SK-N-SH treated with all-trans-retinoic acid at 6 μM for 48 hours (cell line): ENCODE measurements around the gene KLK4.

Experiments used
- BACH2 ChIP-seq: fragments of 250-450 bp; sonication (Bioruptor Pico); IDR thresholded peaks from 2 replicates; pipeline ENCODE4 v1.9.0; 2021; ENCODE audit warnings: mild to moderate bottlenecking, borderline replicate concordance
- TCF4 ChIP-seq: fragments of 250-450 bp; sonication (Bioruptor Pico); IDR thresholded peaks from 2 replicates; pipeline ENCODE4 v1.8.0; 2021; ENCODE audit warnings: mild to moderate bottlenecking, moderate library complexity, borderline replicate concordance
- TOX ChIP-seq: fragments of 250-450 bp; sonication (Bioruptor Pico); IDR thresholded peaks from 2 replicates; pipeline ENCODE4 v1.8.0; 2021; ENCODE audit warnings: mild to moderate bottlenecking, moderate library complexity, borderline replicate concordance
- ZFP3 ChIP-seq: fragments of 250-450 bp; sonication (Bioruptor Pico); IDR thresholded peaks from 2 replicates; pipeline ENCODE4 v1.5.0; 2020; ENCODE audit warnings: mild to moderate bottlenecking, moderate library complexity
- ZFP30 ChIP-seq: fragments of 450-650 bp; formaldehyde crosslinking; IDR thresholded peaks from 2 replicates; pipeline ENCODE4 v1.5.0; 2022; ENCODE audit warnings: mild to moderate bottlenecking, moderate library complexity
- ZNF8 ChIP-seq: fragments of 450-650 bp; formaldehyde crosslinking; IDR thresholded peaks from 2 replicates; pipeline ENCODE4 v1.5.0; 2020; ENCODE audit warnings: mild to moderate bottlenecking, moderate library complexity
- TF ChIP-seq, protein P1 (sequence below): fragments of 250-450 bp; sonication (Bioruptor Pico); IDR thresholded peaks from 2 replicates; pipeline ENCODE4 v1.5.1; 2021; ENCODE audit warnings: mild to moderate bottlenecking, moderate library complexity
- TF ChIP-seq, protein P2 (sequence below): fragments of 250-450 bp; sonication (Bioruptor Pico); IDR thresholded peaks from 2 replicates; pipeline ENCODE4 v1.5.0; 2020; ENCODE audit warnings: mild to moderate bottlenecking, moderate library complexity
- TF ChIP-seq, protein P3 (sequence below): fragments of 250-450 bp; sonication (Bioruptor Pico); IDR thresholded peaks from 2 replicates; pipeline ENCODE4 v1.8.0; 2020; ENCODE audit warnings: mild to moderate bottlenecking, moderate library complexity, borderline replicate concordance

DNA sequence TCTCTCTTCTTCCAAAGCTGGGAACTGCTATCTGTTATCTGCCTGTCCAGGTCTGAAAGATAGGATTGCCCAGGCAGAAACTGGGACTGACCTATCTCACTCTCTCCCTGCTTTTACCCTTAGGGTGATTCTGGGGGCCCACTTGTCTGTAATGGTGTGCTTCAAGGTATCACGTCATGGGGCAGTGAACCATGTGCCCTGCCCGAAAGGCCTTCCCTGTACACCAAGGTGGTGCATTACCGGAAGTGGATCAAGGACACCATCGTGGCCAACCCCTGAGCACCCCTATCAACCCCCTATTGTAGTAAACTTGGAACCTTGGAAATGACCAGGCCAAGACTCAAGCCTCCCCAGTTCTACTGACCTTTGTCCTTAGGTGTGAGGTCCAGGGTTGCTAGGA, 51.3 kb downstream of the KLK4 start:
- TF ChIP-seq ZNF8 (CRISPR knock-in tag): no peak
- TF ChIP-seq, protein P1, sequence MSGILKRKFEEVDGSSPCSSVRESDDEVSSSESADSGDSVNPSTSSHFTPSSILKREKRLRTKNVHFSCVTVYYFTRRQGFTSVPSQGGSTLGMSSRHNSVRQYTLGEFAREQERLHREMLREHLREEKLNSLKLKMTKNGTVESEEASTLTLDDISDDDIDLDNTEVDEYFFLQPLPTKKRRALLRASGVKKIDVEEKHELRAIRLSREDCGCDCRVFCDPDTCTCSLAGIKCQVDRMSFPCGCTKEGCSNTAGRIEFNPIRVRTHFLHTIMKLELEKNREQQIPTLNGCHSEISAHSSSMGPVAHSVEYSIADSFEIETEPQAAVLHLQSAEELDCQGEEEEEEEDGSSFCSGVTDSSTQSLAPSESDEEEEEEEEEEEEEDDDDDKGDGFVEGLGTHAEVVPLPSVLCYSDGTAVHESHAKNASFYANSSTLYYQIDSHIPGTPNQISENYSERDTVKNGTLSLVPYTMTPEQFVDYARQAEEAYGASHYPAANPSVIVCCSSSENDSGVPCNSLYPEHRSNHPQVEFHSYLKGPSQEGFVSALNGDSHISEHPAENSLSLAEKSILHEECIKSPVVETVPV (CRISPR knock-in tag): no peak
- no peak for TF ChIP-seq TOX (CRISPR knock-in tag)
- no peak for TF ChIP-seq TCF4 (CRISPR knock-in tag)
- TF ChIP-seq, protein P2, sequence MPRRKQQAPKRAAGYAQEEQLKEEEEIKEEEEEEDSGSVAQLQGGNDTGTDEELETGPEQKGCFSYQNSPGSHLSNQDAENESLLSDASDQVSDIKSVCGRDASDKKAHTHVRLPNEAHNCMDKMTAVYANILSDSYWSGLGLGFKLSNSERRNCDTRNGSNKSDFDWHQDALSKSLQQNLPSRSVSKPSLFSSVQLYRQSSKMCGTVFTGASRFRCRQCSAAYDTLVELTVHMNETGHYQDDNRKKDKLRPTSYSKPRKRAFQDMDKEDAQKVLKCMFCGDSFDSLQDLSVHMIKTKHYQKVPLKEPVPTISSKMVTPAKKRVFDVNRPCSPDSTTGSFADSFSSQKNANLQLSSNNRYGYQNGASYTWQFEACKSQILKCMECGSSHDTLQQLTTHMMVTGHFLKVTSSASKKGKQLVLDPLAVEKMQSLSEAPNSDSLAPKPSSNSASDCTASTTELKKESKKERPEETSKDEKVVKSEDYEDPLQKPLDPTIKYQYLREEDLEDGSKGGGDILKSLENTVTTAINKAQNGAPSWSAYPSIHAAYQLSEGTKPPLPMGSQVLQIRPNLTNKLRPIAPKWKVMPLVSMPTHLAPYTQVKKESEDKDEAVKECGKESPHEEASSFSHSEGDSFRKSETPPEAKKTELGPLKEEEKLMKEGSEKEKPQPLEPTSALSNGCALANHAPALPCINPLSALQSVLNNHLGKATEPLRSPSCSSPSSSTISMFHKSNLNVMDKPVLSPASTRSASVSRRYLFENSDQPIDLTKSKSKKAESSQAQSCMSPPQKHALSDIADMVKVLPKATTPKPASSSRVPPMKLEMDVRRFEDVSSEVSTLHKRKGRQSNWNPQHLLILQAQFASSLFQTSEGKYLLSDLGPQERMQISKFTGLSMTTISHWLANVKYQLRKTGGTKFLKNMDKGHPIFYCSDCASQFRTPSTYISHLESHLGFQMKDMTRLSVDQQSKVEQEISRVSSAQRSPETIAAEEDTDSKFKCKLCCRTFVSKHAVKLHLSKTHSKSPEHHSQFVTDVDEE (CRISPR knock-in tag): no peak
- TF ChIP-seq, protein P3, sequence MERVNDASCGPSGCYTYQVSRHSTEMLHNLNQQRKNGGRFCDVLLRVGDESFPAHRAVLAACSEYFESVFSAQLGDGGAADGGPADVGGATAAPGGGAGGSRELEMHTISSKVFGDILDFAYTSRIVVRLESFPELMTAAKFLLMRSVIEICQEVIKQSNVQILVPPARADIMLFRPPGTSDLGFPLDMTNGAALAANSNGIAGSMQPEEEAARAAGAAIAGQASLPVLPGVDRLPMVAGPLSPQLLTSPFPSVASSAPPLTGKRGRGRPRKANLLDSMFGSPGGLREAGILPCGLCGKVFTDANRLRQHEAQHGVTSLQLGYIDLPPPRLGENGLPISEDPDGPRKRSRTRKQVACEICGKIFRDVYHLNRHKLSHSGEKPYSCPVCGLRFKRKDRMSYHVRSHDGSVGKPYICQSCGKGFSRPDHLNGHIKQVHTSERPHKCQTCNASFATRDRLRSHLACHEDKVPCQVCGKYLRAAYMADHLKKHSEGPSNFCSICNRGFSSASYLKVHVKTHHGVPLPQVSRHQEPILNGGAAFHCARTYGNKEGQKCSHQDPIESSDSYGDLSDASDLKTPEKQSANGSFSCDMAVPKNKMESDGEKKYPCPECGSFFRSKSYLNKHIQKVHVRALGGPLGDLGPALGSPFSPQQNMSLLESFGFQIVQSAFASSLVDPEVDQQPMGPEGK: no peak
- no peak for TF ChIP-seq ZFP3
- no peak for TF ChIP-seq BACH2 (CRISPR knock-in tag)
- no peak for TF ChIP-seq ZFP30 (CRISPR knock-in tag)
